Measurements from ENCODE around the gene TGFB2. TPM values are rescaled to one million over a fixed set of nuclear protein-coding genes. Genes with fewer than 3 reads are reported as not detected.

TGFB2 gene
- total and polyA plus RNA-seq, 3 donors from 2014 or later = 2.4 to 4.5 (median 2.6) TPM

GRCh38 chr1:218304281-218305039 lies 40.7 kb upstream of the TGFB2 start:
- no peak overlapping the region for H3K27ac ChIP-seq
- H3K4me3 ChIP-seq = no peak overlapping the region

GRCh38 chr1:218305472-218306064 lies 39.6 kb upstream of the TGFB2 start:
- H3K9me3 ChIP-seq = no peaks in the 10 kb centered on the region
- DNase-seq = no peak
- no peak overlapping the region for H3K27ac ChIP-seq
- H3K36me3 ChIP-seq (ENCODE audit: low read depth, missing control alignments) = no peaks in the 10 kb centered on the region
- H3K4me1 ChIP-seq = no peaks in the 10 kb centered on the region
- no peak overlapping the region for H3K4me3 ChIP-seq
- TF ChIP-seq POLR2A (IDR thresholded peaks at IDR 0.05) (no peak), CTCF (IDR thresholded peaks at IDR 0.05) (no peak)
- H3K27me3 ChIP-seq = no peaks in the 10 kb centered on the region
- intact Hi-C loops (cut with DNase I; ENCODE audit: low total_unique reads) = no loop called here
- WGBS, 2 donors = 82 to 84% methylated on average over 6 of the region's 6 CpGs

More at GRCh38 chr1:218304281-218305039, 40.7 kb upstream of the TGFB2 start:
- no peaks in the 10 kb centered on the region for H3K27me3 ChIP-seq
- DNase-seq = no peak
- no peaks in the 10 kb centered on the region for H3K4me1 ChIP-seq
- no peaks in the 10 kb centered on the region for H3K9me3 ChIP-seq
- no peak for TF ChIP-seq POLR2A (IDR thresholded peaks at IDR 0.05)
- TF ChIP-seq CTCF (IDR thresholded peaks at IDR 0.05) = no peak
- H3K36me3 ChIP-seq (ENCODE audit: low read depth, missing control alignments) = no peaks in the 10 kb centered on the region
- WGBS, 2 donors = 67 to 78% methylated on average over 8 of the region's 8 CpGs
- intact Hi-C loops (cut with DNase I; ENCODE audit: low total_unique reads) = no loop called here

- Histone ChIP-seq H3K27me3 (no peaks in the 10 kb centered on the region), H3K4me1 (no peaks in the 10 kb centered on the region), H3K27ac (no peak overlapping the region), H3K36me3 (ENCODE audit: low read depth, missing control alignments) (no peaks in the 10 kb centered on the region), H3K4me3 (no peak overlapping the region), H3K9me3 (no peaks in the 10 kb centered on the region)
- WGBS, 2 donors = 90 to 96% methylated on average over 2 of the region's 2 CpGs
- intact Hi-C loops (cut with DNase I; ENCODE audit: low total_unique reads) = no loop called here
- no peak for TF ChIP-seq CTCF (IDR thresholded peaks at IDR 0.05)
- DNase-seq = no peak
These were observed 32.6 kb upstream of the TGFB2 start for GRCh38 chr1:218312509-218312908.

- H3K4me3 ChIP-seq = no peak overlapping the region
- 86 to 89% methylated on average over 3 of the region's 3 CpGs for WGBS, 2 donors
- H3K27ac ChIP-seq = no peak overlapping the region
- no peak for TF ChIP-seq POLR2A (IDR thresholded peaks at IDR 0.05)
- TF ChIP-seq CTCF (IDR thresholded peaks at IDR 0.05) = no peak
- H3K27me3 ChIP-seq = no peaks in the 10 kb centered on the region
- no peaks in the 10 kb centered on the region for H3K36me3 ChIP-seq (ENCODE audit: low read depth, missing control alignments)
- no peaks in the 10 kb centered on the region for H3K9me3 ChIP-seq
- DNase-seq = no peak
- no peaks in the 10 kb centered on the region for H3K4me1 ChIP-seq
- intact Hi-C loops (cut with DNase I; ENCODE audit: low total_unique reads) = no loop called here
These were observed 30.8 kb upstream of the TGFB2 start for GRCh38 chr1:218314316-218314715.
